ENCODE results near the gene CHRNE. TPM values are rescaled to one million over a fixed set of nuclear protein-coding genes. Genes with fewer than 3 reads are reported as not detected.

CHRNE gene
- total RNA-seq, 1 experiment from 2014 or later, result 0.31 TPM

- no peak overlapping the region for H3K4ac ChIP-seq (ENCODE audit: low read depth, low read length)
- DNase-seq, result no peak
- no peak overlapping the region for H3K56ac ChIP-seq (ENCODE audit: insufficient read length, low read depth, low read length)
- no peak overlapping the region for H3K18ac ChIP-seq (ENCODE audit: insufficient read length, low read depth, low read length)
- H3K4me1 ChIP-seq (ENCODE audit: insufficient read depth, low read length), result no peaks in the 10 kb centered on the region
- H3K23ac ChIP-seq (ENCODE audit: insufficient read length, low read depth, low read length), result no peak overlapping the region
- H3K14ac ChIP-seq (ENCODE audit: insufficient read depth, low read length), result no peak overlapping the region; the same call in 1 of the 2 replicates
- no peak overlapping the region for H3K4me2 ChIP-seq (ENCODE audit: insufficient read depth, insufficient read length, low read length)
- peaks cover 0 to 14% of the 10 kb centered on the region in 2 experiments; a peak in 2 of 4 replicates for H3K4me1 Mint-ChIP-seq
- H2BK120ac ChIP-seq (ENCODE audit: low read depth, low read length, poor library complexity, severe bottlenecking), result no peak overlapping the region
- no peaks in the 10 kb centered on the region for H3K27me3 ChIP-seq (ENCODE audit: insufficient read depth, low read length)
- no peaks in the 10 kb centered on the region for H4K20me1 ChIP-seq (ENCODE audit: control insufficient read depth, insufficient read depth, insufficient read length)
- TF ChIP-seq CTCF (conservative IDR thresholded peaks at IDR 0.05), result no peak
- no peaks in the 10 kb centered on the region for H3K27me3 Mint-ChIP-seq (ENCODE audit: low read depth)
- no peak overlapping the region for H3K27ac ChIP-seq (ENCODE audit: insufficient read length, low read depth, low read length)
- whole genome bisulfite sequencing (ENCODE audit: extremely low coverage, insufficient read length, low lambda C conversion rate), result no CpG with 5 or more reads among the region's 23 CpGs
- H3K36me3 Mint-ChIP-seq (ENCODE audit: insufficient read depth in 1 of 3, low read depth in 3 of 3), result peaks cover 8 to 61% (median 53%) of the 10 kb centered on the region in 3 experiments; a peak in 6 of 7 replicates
- no peaks in the 10 kb centered on the region for H3K9me3 ChIP-seq (ENCODE audit: control insufficient read depth, low read depth, low read length)
- no peak overlapping the region for H2AK5ac ChIP-seq (ENCODE audit: insufficient read length, low read length)
- no peak overlapping the region for H2BK15ac ChIP-seq (ENCODE audit: low read depth, low read length)
- no peak overlapping the region for H3K4me3 Mint-ChIP-seq
- no peak overlapping the region for H4K5ac ChIP-seq (ENCODE audit: insufficient read length, low read depth, low read length)
- H3K9ac ChIP-seq (ENCODE audit: extremely low read depth, insufficient read length, low read length), result no peak overlapping the region
- no peak overlapping the region for H2AFZ ChIP-seq (ENCODE audit: low read length)
- no peak overlapping the region for H2BK20ac ChIP-seq (ENCODE audit: low read depth, low read length, poor library complexity, severe bottlenecking)
- H3K79me1 ChIP-seq (ENCODE audit: insufficient read depth, low read depth, low read length, poor library complexity, severe bottlenecking), result no peaks in the 10 kb centered on the region
- no peak overlapping the region for H2BK12ac ChIP-seq (ENCODE audit: insufficient read length, low read depth, low read length)
- H3K79me2 ChIP-seq (ENCODE audit: insufficient read depth, low read length), result no peaks in the 10 kb centered on the region
- no peaks in the 10 kb centered on the region for H3K23me2 ChIP-seq (ENCODE audit: insufficient read length, low read depth, low read length, poor library complexity, severe bottlenecking)
- H4K91ac ChIP-seq (ENCODE audit: insufficient read length, low read depth, low read length), result no peak overlapping the region
- H3K9me3 Mint-ChIP-seq, result no peaks in the 10 kb centered on the region
- no peak overlapping the region for H4K8ac ChIP-seq (replicated peaks; ENCODE audit: insufficient read length, low read depth, low read length)
- no peak overlapping the region for H2BK5ac ChIP-seq (ENCODE audit: insufficient read length, low read length)
- H3T11ph ChIP-seq (ENCODE audit: low read length), result no peak overlapping the region
- no peak overlapping the region for H3K27ac Mint-ChIP-seq
Observed at GRCh38 chr17:4892499-4893221, 10.2 kb downstream of the CHRNE start.

Data from H9 (cell line).